GM12865 (cell line): ENCODE results near the gene PLEKHG4.

ENCODE experiments used
- DNase-seq: peaks from one replicate; pipeline ENCODE4 v3.0.0; 2010; ENCODE audit warnings: low read depth
- H3K4me3 ChIP-seq: 2 replicates; pipeline ENCODE4 v1.5.1; 2011; ENCODE audit warnings: mild to moderate bottlenecking, low read depth, low read length, control low read depth
- TF ChIP-seq, protein P1 (sequence below): IDR thresholded peaks from 2 replicates; pipeline ENCODE4 v1.5.1; 2011; ENCODE audit warnings: low read length, control low read depth, low read depth, inconsistent platforms; ENCODE audit not compliant: insufficient read depth; ENCODE audit errors: missing control alignments

Gene PLEKHG4, protein sequence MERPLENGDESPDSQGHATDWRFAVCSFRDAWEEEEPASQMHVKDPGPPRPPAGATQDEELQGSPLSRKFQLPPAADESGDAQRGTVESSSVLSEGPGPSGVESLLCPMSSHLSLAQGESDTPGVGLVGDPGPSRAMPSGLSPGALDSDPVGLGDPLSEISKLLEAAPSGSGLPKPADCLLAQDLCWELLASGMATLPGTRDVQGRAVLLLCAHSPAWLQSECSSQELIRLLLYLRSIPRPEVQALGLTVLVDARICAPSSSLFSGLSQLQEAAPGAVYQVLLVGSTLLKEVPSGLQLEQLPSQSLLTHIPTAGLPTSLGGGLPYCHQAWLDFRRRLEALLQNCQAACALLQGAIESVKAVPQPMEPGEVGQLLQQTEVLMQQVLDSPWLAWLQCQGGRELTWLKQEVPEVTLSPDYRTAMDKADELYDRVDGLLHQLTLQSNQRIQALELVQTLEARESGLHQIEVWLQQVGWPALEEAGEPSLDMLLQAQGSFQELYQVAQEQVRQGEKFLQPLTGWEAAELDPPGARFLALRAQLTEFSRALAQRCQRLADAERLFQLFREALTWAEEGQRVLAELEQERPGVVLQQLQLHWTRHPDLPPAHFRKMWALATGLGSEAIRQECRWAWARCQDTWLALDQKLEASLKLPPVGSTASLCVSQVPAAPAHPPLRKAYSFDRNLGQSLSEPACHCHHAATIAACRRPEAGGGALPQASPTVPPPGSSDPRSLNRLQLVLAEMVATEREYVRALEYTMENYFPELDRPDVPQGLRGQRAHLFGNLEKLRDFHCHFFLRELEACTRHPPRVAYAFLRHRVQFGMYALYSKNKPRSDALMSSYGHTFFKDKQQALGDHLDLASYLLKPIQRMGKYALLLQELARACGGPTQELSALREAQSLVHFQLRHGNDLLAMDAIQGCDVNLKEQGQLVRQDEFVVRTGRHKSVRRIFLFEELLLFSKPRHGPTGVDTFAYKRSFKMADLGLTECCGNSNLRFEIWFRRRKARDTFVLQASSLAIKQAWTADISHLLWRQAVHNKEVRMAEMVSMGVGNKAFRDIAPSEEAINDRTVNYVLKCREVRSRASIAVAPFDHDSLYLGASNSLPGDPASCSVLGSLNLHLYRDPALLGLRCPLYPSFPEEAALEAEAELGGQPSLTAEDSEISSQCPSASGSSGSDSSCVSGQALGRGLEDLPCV

GRCh38 chr16:67279296-67280089 is at the start of gene PLEKHG4:
Gene PLEKHG4, plus strand, starts transcription at chr16:67279532. Its CDS starts 513 bp downstream, at chr16:67280045.
- DNase-seq = peak; percentile 85
- peak within 1 kb of the TSS; percentile 61 for H3K4me3 ChIP-seq
- TF ChIP-seq, protein P1, sequence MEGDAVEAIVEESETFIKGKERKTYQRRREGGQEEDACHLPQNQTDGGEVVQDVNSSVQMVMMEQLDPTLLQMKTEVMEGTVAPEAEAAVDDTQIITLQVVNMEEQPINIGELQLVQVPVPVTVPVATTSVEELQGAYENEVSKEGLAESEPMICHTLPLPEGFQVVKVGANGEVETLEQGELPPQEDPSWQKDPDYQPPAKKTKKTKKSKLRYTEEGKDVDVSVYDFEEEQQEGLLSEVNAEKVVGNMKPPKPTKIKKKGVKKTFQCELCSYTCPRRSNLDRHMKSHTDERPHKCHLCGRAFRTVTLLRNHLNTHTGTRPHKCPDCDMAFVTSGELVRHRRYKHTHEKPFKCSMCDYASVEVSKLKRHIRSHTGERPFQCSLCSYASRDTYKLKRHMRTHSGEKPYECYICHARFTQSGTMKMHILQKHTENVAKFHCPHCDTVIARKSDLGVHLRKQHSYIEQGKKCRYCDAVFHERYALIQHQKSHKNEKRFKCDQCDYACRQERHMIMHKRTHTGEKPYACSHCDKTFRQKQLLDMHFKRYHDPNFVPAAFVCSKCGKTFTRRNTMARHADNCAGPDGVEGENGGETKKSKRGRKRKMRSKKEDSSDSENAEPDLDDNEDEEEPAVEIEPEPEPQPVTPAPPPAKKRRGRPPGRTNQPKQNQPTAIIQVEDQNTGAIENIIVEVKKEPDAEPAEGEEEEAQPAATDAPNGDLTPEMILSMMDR = peak; percentile 79

- H3K4me3 ChIP-seq = no peak overlapping the region
- TF ChIP-seq, protein P1 = no peak
- DNase-seq = no peak
Measured at GRCh38 chr16:67229906-67230808, 49.2 kb upstream of the PLEKHG4 start.

- TF ChIP-seq, protein P1 = no peak
- no peak overlapping the region for H3K4me3 ChIP-seq
- DNase-seq = no peak
Measured at GRCh38 chr16:67230809-67231660, 48.3 kb upstream of the PLEKHG4 start.

- DNase-seq = no peak
- TF ChIP-seq, protein P1 = no peak
- H3K4me3 ChIP-seq = no peak overlapping the region
Measured at GRCh38 chr16:67233596-67233995, 45.7 kb upstream of the PLEKHG4 start.

GRCh38 chr16:67234180-67234597 is 45.1 kb upstream of the PLEKHG4 start:
- TF ChIP-seq, protein P1 = no peak
- no peak for DNase-seq
- no peak overlapping the region for H3K4me3 ChIP-seq
